Brain microvascular endothelial cell (primary cell): ENCODE results near the gene NUTM2G.
A peak's percentile ranks its signal among the peaks of the same experiment; 100 is the strongest.
"Not testable (repeated sequence)": the region's sequence is repeated elsewhere in the genome, so short reads cannot be mapped to it uniquely, and the experiment has no call there.

Experiments used
- DNase-seq: peaks from one replicate; pipeline ENCODE4 v3.0.0-alpha.2; 2020
- H3K27ac ChIP-seq: fragments of 250-450 bp; sonication (Bioruptor Pico); 2 replicates; pipeline ENCODE4 v1.5.1; 2020; ENCODE audit warnings: mild to moderate bottlenecking, moderate library complexity
- H3K27me3 ChIP-seq: fragments of 250-450 bp; sonication (Bioruptor Pico); replicated peaks from 2 replicates; pipeline ENCODE4 v1.5.1; 2020; ENCODE audit warnings: mild to moderate bottlenecking
- H3K36me3 ChIP-seq: fragments of 250-450 bp; sonication (Bioruptor Pico); replicated peaks from 2 replicates; pipeline ENCODE4 v1.5.1; 2020; ENCODE audit warnings: mild to moderate bottlenecking
- H3K4me3 ChIP-seq: 2 replicates; pipeline ENCODE4 v1.5.1; 2011; ENCODE audit warnings: low read depth, mild to moderate bottlenecking, control low read depth, low read length, moderate library complexity
- in situ Hi-C: cut with HindIII; loops from 2 replicates; pipeline ENCODE4 v1.10.0; 2017; ENCODE audit warnings: low sequenced_read_pairs, low pct_ligation_motif_present
- TF ChIP-seq, protein P1 (sequence below): IDR thresholded peaks from 2 replicates; pipeline ENCODE4 v1.5.1; 2011; ENCODE audit warnings: low read depth, mild to moderate bottlenecking, moderate library complexity, low read length, control low read depth, inconsistent platforms; ENCODE audit errors: missing control alignments

The NUTM2G gene, protein sequence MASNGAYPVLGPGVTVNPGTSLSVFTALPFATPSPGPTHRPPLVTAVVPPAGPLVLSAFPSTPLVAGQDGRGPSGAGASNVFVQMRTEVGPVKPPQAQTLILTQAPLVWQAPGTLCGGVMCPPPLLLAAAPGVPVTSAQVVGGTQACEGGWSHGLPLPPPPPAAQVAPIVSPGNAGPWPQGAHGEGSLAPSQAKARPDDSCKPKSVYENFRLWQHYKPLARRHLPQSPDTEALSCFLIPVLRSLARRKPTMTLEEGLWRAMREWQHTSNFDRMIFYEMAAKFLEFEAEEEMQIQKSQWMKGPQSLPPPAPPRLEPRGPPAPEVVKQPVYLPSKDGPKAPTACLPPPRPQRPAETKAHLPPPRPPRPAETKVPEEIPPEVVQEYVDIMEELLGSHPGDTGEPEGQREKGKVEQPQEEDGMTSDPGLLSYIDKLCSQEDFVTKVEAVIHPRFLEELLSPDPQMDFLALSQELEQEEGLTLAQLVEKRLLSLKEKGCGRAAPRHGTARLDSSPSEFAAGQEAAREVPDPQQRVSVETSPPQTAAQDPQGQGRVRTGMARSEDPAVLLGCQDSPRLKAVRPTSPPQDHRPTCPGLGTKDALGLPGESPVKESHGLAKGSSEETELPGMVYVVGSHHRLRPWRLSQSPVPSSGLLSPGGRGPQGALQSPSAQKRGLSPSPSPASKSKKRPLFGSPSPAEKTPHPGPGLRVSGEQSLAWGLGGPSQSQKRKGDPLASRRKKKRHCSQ

DNA sequence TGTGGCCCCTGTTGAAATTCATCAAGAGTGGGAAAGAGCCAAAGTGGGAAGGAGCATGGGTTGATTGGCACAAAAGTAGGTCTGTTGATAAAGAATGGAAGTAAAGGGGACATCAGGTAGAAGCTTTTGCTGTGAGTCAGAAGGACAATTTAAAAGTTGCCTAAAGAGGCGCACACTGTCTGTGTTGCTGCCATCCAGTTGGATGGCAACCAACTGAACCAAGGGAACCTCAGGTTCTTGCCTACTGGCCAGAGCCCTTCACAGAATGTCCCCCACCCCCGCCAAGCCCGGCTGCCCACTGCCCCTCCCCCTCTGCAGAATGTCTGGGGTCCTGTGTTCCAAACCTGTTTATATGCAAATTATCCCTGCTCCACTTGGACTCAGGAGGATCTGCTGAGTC is at the start of gene NUTM2G:
NUTM2G (plus strand) TSS at position 301 of the 400 bp plus-strand sequence. CDS start 182 bp downstream, outside the sequence.
- H3K27me3 ChIP-seq, H3K4me3 ChIP-seq, H3K27ac ChIP-seq, H3K36me3 ChIP-seq, DNase-seq, in situ Hi-C loops: not testable (repeated sequence)

DNA sequence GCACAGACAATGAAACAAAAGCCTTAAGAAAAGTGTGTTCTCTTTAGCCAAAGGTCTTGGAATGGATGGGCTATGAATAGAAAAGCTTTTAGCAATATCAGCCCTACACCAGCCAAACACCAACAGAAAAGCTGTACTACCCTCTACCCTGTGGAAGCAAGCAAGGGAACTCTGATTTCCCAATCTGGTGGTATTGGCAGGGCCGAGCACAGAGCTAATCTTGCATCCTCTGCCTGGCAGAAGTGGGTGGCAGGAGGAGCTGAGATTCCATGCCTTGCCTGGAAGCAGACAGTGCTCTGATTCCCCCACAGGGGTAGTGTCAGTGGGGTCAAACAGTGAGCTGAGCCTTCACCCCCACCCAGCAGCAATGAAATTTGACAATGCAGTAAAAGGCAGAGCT is 44.7 kb upstream of the NUTM2G start:
- TF ChIP-seq, protein P1, sequence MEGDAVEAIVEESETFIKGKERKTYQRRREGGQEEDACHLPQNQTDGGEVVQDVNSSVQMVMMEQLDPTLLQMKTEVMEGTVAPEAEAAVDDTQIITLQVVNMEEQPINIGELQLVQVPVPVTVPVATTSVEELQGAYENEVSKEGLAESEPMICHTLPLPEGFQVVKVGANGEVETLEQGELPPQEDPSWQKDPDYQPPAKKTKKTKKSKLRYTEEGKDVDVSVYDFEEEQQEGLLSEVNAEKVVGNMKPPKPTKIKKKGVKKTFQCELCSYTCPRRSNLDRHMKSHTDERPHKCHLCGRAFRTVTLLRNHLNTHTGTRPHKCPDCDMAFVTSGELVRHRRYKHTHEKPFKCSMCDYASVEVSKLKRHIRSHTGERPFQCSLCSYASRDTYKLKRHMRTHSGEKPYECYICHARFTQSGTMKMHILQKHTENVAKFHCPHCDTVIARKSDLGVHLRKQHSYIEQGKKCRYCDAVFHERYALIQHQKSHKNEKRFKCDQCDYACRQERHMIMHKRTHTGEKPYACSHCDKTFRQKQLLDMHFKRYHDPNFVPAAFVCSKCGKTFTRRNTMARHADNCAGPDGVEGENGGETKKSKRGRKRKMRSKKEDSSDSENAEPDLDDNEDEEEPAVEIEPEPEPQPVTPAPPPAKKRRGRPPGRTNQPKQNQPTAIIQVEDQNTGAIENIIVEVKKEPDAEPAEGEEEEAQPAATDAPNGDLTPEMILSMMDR, result no peak
- no peak for DNase-seq
- Histone ChIP-seq H3K27ac (no peak overlapping the region), H3K36me3 (no peaks in the 10 kb centered on the region), H3K27me3 (no peaks in the 10 kb centered on the region), H3K4me3 (no peak overlapping the region)
- in situ Hi-C loops, result no loop called here

DNA sequence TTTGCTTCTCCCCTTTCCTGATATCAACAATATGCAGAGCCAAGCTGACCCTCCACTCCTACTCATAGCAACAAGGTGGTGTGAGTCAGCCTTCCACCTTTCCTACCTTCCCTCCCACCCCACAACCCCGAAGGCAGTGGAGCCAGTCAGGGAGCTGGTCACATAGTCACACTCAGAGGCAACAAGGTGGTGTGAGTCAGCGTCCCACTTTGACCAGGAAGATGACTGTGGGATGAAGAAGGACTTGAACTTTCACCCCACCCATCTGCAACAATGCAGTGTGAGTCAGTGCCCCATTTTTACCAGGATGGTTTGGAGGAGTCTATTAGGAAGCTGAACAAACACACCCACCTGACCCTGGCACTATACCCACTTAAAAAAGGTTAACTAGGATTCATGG is 44.2 kb upstream of the NUTM2G start:
- no peak overlapping the region for H3K4me3 ChIP-seq
- no peaks in the 10 kb centered on the region for H3K36me3 ChIP-seq
- DNase-seq, result peak; percentile 63
- H3K27me3 ChIP-seq, result no peaks in the 10 kb centered on the region
- TF ChIP-seq, protein P1, result no peak
- in situ Hi-C loops, result no loop called here
- H3K27ac ChIP-seq, result no peak overlapping the region

DNA sequence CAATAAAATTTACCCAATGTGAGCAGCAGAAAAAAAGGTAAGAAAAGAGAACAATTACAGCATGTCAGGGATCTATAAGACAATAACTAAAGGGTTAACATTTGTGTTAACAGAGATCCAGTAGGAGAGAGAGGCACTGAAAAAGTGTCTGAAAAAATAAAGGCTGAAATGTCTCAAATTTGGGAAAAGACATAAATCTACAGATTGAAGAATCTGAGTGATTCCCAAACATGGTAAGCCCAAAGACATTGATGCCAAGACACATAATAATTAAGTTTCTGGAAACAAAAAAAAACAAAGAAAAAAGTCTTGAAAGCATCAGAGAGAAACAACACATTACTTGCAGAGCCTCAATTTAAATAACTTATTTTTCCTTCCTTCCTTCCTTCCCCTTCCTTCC is 43.2 kb upstream of the NUTM2G start:
- TF ChIP-seq, protein P1, result no peak
- Histone ChIP-seq H3K4me3 (no peak overlapping the region), H3K27me3 (no peaks in the 10 kb centered on the region), H3K36me3 (no peaks in the 10 kb centered on the region), H3K27ac (no peak overlapping the region)
- DNase-seq, result no peak
- in situ Hi-C loops, result no loop called here

DNA sequence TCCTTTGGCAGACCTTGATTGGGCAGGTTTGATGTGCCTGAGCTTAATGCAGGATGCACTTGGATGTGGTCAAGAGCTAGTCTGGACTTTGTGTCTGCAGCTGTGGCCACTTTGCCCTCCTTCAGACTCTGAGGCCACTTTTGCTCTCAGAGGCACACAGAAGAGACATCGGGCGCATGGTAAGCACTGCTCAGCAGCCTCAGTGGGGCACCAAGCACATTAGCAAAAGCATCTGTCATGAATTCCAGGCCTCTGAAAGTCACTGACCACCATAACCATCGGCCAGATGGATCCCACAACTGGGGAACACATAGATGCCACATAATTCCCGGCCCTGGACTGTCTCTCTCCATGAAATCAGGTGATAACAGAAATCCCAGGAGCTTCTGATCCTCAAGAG is 40.1 kb upstream of the NUTM2G start:
- H3K36me3 ChIP-seq, result no peaks in the 10 kb centered on the region
- DNase-seq, result no peak
- TF ChIP-seq, protein P1, result no peak
- H3K27me3 ChIP-seq, result no peaks in the 10 kb centered on the region
- in situ Hi-C loops, result no loop called here
- H3K27ac ChIP-seq, result no peak overlapping the region
- H3K4me3 ChIP-seq, result no peak overlapping the region

DNA sequence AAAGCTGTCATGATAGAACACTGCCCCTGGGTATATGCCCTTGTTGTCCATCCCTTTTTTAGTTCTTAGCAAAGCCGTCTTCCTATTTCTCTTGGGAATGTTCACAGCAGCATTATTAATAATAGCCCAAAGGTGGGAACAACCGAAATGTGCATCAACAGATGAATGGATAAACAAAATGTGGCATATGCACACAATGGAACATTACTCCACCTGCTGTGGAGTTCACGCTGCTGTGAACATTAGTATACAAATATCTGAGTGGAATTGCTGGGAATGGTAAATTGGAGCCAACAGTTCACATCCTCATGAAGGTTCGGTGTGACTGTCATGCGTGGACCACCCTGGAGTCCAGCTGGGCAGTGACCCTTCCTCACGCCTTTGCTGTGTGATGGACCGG is 36.5 kb upstream of the NUTM2G start:
- TF ChIP-seq, protein P1, result no peak
- Histone ChIP-seq H3K27ac (no peak overlapping the region), H3K27me3 (no peaks in the 10 kb centered on the region), H3K4me3 (no peak overlapping the region), H3K36me3 (no peaks in the 10 kb centered on the region)
- in situ Hi-C loops, result no loop called here
- DNase-seq, result no peak

DNA sequence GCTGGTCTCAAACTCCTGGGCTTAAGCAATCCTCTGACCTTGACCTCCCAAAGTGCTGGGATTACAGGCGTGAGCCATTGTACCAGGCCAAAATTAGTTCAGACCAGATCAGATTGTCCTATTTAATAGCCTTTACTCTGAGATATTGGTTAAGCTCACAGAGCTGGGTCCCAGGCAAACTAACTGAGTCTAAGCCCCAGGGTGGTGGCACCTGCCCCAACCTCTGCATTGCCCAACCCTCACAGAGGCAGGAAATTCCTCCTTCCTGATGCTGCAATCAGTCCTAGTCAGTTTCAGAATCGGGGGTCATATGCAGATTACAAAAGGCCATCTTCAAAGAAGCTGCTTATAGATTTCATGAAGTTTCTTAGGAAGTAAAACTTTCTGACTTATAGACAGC is 28.6 kb upstream of the NUTM2G start:
- H3K36me3 ChIP-seq, H3K27ac ChIP-seq, H3K27me3 ChIP-seq, DNase-seq, H3K4me3 ChIP-seq, in situ Hi-C loops: not testable (repeated sequence)

DNA sequence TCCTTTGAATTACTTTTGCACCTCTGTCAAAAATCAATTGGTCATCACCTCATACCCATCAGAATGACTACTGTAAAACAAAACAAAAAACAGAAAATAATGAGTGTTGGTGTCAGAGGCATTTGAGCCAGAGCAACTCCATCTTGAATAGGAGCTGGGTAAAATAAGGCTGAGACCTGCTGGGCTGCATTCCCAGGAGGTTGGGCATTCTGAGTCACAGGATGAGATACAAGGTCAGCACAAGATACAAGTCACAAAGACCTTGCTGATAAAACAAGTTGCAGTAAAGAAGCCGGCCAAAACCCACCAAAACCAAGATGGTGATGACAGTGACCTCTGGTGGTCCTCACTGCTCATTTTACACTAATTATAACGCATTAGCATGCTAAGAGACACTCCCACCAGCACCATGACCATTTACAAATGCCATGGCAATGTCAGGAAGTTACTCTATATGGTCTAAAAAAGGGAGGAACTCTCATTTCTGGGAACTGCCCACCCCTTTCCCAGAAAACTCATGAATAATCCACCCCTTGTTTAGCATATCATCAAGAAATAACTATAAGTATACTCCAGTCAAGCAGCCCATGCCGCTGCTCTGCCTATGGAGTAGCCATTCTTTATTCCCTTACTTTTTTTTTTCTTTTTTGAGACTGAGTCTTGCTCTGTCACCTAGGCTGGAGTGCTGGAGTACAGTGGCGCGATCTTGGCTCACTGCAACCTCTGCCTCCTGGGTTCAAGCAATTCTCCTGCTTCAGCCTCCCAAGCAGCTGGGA is 23.5 kb upstream of the NUTM2G start:
- not testable (repeated sequence) for DNase-seq

DNA sequence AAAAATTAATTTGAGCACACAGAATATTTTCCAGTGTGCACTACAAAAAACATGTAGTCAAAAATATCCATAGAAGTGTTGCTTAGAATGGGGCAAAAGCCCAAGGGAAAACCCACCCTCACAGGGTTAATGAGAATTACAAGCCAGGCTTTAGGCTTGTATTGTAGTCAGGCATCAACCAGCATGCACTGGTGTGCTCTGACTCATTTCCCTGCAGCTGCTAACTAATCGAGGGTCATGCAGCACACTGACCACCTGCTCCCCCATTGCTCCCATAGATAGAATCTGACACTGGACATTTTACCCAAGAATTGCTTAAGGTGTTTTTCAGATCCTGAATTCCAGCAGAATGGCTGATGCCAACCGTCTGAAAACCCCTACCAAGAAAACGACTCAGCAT is 20.2 kb upstream of the NUTM2G start:
- DNase-seq, H3K27me3 ChIP-seq, H3K4me3 ChIP-seq, H3K27ac ChIP-seq, H3K36me3 ChIP-seq, in situ Hi-C loops: not testable (repeated sequence)

More for the DNA sequence above, 23.5 kb upstream of the NUTM2G start:
- H3K27ac ChIP-seq, H3K27me3 ChIP-seq, H3K4me3 ChIP-seq, in situ Hi-C loops, H3K36me3 ChIP-seq: not testable (repeated sequence)
